AG04449 (cell line): ENCODE data around the gene RAB11FIP4.

Experiments used
- CTCF ChIA-PET: fragments of 350-600 bp; formaldehyde crosslinking; extraction: SDS; loops from one replicate; lab custom pipeline; 2021; ENCODE audit warnings: antibody characterized with exemption; lab: Yijun Ruan, JAX
- POLR2A ChIA-PET: fragments of 400-600, 350-600 bp; formaldehyde crosslinking; extraction: SDS; loops from one replicate; lab custom pipeline; 2020; ENCODE audit warnings: antibody characterized with exemption, inconsistent platforms; lab: Yijun Ruan, JAX
- DNase-seq: peaks from one replicate; pipeline ENCODE4 v3.0.0-alpha.2; 2010; ENCODE audit warnings: low read depth, low spot score
- H3K4me3 ChIP-seq: 2 replicates; pipeline ENCODE4 v1.5.1; 2011; ENCODE audit warnings: low read depth, mild to moderate bottlenecking, control low read depth, low read length
- TF ChIP-seq, protein P1 (sequence below): IDR thresholded peaks from one replicate; pipeline ENCODE4 v1.5.1; 2011; ENCODE audit warnings: mild to moderate bottlenecking, moderate library complexity, low read length, control low read depth, inconsistent platforms; ENCODE audit not compliant: insufficient read depth; ENCODE audit errors: missing control alignments

RAB11FIP4 gene

GRCh38 chr17:31556969-31557645 lies 165.6 kb downstream of the RAB11FIP4 start:
- DNase-seq = no peak
- ChIA-PET POLR2A (interaction anchor here (1.2 kb wide), 1 partner anchor 8 kb away, joined by 4 read pairs; no protein-coding TSS in a partner anchor), CTCF (interaction anchor here (0.5 to 12.4 kb wide), 18 partner anchors 8 to 325 kb away, joined by 3 to 200 read pairs (median 5); no protein-coding TSS in a partner anchor)
- H3K4me3 ChIP-seq = no peak overlapping the region
- TF ChIP-seq, protein P1, sequence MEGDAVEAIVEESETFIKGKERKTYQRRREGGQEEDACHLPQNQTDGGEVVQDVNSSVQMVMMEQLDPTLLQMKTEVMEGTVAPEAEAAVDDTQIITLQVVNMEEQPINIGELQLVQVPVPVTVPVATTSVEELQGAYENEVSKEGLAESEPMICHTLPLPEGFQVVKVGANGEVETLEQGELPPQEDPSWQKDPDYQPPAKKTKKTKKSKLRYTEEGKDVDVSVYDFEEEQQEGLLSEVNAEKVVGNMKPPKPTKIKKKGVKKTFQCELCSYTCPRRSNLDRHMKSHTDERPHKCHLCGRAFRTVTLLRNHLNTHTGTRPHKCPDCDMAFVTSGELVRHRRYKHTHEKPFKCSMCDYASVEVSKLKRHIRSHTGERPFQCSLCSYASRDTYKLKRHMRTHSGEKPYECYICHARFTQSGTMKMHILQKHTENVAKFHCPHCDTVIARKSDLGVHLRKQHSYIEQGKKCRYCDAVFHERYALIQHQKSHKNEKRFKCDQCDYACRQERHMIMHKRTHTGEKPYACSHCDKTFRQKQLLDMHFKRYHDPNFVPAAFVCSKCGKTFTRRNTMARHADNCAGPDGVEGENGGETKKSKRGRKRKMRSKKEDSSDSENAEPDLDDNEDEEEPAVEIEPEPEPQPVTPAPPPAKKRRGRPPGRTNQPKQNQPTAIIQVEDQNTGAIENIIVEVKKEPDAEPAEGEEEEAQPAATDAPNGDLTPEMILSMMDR = no peak

GRCh38 chr17:31558748-31559583 lies 167.5 kb downstream of the RAB11FIP4 start:
- no peak for DNase-seq
- CTCF ChIA-PET = interaction anchor here (0.7 to 12.4 kb wide), 24 partner anchors 8 to 354 kb away, joined by 3 to 200 read pairs (median 4); no protein-coding TSS in a partner anchor
- TF ChIP-seq, protein P1 = peak; percentile 52
- POLR2A ChIA-PET = interaction anchor here (1.0 to 3.8 kb wide), 5 partner anchors 13 to 301 kb away, joined by 4 to 24 read pairs (median 5); no protein-coding TSS in a partner anchor
- H3K4me3 ChIP-seq = peak overlapping the region; percentile 84

DNA sequence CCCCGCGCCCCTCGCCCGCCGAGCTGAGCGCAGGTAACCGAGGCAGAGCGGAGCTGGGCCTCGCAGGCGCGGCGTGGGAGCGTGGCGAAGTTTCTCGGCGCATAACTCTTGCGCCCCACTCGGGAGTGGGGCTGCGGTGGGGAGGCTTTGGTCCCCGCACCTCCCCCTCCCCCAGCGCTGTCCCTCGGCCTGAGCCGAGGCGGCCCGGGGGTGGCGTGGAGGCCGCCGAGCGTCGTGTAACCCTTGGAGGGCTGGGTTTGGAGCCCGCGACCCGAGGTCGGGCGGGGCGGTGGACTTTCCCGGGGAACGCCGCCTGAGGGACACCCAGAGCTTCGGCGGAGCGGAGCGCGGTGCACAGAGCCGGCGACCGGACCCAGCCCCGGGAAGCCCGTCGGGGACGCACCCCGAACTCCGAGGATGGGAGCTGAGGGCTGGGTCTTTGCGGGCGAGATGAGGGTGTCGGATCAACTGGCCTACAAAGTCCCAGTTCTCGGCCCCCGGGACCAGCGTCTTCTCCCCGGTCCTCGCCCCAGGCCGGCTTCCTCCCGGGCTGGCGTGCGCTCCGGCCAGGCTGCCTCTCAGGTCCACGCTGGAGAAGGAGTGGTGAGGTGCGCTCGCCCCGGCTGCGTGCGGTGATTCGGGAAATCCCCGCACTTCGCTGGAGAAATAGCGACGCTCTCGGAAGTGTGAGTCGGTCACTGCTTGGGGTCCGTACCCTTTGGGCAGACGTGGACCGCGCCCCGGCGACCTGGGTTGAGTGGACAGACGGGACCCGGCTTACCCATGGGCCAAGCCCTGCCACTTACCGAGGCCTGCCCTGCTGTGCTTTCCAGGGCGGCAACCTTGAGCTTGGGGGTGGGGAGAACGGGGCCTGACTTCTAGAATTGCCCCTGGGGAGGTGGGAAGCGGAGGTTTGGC lies 168.4 kb downstream of the RAB11FIP4 start:
- TF ChIP-seq, protein P1 = no peak
- peak overlapping the region; percentile 84 for H3K4me3 ChIP-seq
- ChIA-PET POLR2A (interaction anchor here (1.0 to 3.8 kb wide), 3 partner anchors 12 to 281 kb away, joined by 4 to 24 read pairs (median 5); no protein-coding TSS in a partner anchor), CTCF (interaction anchor here (0.7 to 12.4 kb wide), 8 partner anchors 9 to 297 kb away, joined by 3 to 200 read pairs (median 7); no protein-coding TSS in a partner anchor)
- no peak for DNase-seq

DNA sequence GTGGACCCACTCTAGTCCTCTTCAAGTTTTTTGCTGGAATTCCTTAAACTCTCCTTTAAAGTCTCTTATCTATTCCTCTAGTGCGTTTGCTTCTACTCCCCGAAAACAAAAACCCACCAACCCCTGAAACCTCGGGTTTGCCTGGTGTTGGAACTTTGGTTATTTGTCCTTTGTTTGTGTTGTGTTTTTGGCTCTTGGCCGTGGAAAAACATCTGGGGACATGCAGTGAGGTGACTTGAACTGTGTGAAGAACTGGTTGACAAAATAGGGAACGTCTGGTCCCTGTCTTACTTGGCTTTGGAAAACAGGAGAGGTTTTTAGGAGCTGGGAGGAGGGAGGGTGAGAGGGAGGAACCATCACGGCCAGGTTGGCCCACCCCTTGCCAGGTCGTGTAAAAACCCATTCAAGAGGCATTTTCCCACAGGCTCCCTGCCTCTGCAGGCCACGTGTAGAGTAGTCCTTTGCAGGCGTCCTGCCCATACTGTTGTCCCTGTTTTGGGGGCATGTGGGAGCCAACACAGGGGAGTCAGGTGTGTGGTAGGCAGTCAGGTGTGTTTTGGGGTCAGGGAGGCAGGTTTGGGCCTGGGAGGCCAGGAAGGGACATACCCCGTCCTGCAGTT lies 169.3 kb downstream of the RAB11FIP4 start:
- no peak for DNase-seq
- POLR2A ChIA-PET = interaction anchor here (0.7 to 3.8 kb wide), 4 partner anchors 33 to 465 kb away, joined by 3 to 24 read pairs (median 4); no protein-coding TSS in a partner anchor
- peak overlapping the region; percentile 84 for H3K4me3 ChIP-seq
- TF ChIP-seq, protein P1 = no peak
- CTCF ChIA-PET = interaction anchor here (1.2 to 12.4 kb wide), 3 partner anchors 14 to 351 kb away, joined by 3 to 200 read pairs (median 3); no protein-coding TSS in a partner anchor
